ENCODE data around the gene CCDC63. TPM values are rescaled to one million over a fixed set of nuclear protein-coding genes. Genes with fewer than 3 reads are reported as not detected.

Gene CCDC63
- total RNA-seq, 1 experiment from 2014 or later: 0.98 TPM

DNA sequence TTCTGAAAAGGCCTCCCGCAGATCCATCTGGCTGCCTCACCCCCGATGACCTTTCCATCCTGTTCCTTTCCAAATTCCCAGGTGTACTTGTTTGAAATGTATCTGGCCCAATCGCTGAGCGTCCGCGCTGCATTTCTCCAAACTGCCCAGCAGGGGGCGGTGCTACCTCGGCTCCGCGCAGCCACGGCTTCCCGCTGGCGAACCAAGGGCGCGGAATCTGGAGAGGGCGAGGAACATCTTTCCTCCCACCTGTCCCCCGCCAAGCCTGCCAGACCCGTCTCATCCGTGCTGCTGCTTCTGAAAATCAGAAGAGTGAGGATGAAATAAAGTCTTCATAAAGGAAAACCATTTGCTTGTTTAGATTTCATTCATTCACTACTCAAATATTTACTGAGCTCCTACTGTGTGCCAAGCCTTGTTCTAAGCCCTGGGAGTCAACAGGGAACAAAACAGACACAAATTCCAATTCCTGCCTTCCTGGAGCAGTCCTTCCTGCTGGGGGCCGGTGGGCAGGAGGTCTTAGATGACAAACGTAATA, 90.4 kb downstream of the CCDC63 start (continued):
- TF ChIP-seq, protein P1, sequence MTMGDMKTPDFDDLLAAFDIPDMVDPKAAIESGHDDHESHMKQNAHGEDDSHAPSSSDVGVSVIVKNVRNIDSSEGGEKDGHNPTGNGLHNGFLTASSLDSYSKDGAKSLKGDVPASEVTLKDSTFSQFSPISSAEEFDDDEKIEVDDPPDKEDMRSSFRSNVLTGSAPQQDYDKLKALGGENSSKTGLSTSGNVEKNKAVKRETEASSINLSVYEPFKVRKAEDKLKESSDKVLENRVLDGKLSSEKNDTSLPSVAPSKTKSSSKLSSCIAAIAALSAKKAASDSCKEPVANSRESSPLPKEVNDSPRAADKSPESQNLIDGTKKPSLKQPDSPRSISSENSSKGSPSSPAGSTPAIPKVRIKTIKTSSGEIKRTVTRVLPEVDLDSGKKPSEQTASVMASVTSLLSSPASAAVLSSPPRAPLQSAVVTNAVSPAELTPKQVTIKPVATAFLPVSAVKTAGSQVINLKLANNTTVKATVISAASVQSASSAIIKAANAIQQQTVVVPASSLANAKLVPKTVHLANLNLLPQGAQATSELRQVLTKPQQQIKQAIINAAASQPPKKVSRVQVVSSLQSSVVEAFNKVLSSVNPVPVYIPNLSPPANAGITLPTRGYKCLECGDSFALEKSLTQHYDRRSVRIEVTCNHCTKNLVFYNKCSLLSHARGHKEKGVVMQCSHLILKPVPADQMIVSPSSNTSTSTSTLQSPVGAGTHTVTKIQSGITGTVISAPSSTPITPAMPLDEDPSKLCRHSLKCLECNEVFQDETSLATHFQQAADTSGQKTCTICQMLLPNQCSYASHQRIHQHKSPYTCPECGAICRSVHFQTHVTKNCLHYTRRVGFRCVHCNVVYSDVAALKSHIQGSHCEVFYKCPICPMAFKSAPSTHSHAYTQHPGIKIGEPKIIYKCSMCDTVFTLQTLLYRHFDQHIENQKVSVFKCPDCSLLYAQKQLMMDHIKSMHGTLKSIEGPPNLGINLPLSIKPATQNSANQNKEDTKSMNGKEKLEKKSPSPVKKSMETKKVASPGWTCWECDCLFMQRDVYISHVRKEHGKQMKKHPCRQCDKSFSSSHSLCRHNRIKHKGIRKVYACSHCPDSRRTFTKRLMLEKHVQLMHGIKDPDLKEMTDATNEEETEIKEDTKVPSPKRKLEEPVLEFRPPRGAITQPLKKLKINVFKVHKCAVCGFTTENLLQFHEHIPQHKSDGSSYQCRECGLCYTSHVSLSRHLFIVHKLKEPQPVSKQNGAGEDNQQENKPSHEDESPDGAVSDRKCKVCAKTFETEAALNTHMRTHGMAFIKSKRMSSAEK (CRISPR knock-in tag; IDR thresholded peaks at IDR 0.05; ENCODE audit: borderline replicate concordance): no peak
- TF ChIP-seq, protein P2, sequence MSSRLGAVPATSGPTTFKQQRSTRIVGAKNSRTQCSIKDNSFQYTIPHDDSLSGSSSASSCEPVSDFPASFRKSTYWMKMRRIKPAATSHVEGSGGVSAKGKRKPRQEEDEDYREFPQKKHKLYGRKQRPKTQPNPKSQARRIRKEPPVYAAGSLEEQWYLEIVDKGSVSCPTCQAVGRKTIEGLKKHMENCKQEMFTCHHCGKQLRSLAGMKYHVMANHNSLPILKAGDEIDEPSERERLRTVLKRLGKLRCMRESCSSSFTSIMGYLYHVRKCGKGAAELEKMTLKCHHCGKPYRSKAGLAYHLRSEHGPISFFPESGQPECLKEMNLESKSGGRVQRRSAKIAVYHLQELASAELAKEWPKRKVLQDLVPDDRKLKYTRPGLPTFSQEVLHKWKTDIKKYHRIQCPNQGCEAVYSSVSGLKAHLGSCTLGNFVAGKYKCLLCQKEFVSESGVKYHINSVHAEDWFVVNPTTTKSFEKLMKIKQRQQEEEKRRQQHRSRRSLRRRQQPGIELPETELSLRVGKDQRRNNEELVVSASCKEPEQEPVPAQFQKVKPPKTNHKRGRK (CRISPR knock-in tag; IDR thresholded peaks at IDR 0.05; ENCODE audit: borderline replicate concordance): no peak
- TF ChIP-seq, protein P3, sequence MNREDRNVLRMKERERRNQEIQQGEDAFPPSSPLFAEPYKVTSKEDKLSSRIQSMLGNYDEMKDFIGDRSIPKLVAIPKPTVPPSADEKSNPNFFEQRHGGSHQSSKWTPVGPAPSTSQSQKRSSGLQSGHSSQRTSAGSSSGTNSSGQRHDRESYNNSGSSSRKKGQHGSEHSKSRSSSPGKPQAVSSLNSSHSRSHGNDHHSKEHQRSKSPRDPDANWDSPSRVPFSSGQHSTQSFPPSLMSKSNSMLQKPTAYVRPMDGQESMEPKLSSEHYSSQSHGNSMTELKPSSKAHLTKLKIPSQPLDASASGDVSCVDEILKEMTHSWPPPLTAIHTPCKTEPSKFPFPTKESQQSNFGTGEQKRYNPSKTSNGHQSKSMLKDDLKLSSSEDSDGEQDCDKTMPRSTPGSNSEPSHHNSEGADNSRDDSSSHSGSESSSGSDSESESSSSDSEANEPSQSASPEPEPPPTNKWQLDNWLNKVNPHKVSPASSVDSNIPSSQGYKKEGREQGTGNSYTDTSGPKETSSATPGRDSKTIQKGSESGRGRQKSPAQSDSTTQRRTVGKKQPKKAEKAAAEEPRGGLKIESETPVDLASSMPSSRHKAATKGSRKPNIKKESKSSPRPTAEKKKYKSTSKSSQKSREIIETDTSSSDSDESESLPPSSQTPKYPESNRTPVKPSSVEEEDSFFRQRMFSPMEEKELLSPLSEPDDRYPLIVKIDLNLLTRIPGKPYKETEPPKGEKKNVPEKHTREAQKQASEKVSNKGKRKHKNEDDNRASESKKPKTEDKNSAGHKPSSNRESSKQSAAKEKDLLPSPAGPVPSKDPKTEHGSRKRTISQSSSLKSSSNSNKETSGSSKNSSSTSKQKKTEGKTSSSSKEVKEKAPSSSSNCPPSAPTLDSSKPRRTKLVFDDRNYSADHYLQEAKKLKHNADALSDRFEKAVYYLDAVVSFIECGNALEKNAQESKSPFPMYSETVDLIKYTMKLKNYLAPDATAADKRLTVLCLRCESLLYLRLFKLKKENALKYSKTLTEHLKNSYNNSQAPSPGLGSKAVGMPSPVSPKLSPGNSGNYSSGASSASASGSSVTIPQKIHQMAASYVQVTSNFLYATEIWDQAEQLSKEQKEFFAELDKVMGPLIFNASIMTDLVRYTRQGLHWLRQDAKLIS (CRISPR knock-in tag; IDR thresholded peaks at IDR 0.05; ENCODE audit: borderline replicate concordance): peak; percentile 73; the same call in 1 of the 2 replicates
- TF ChIP-seq ZNF423 (CRISPR knock-in tag; IDR thresholded peaks at IDR 0.05): peak; percentile 41
- no peak for TF ChIP-seq CBFB (CRISPR knock-in tag; IDR thresholded peaks at IDR 0.05; ENCODE audit: low read depth)
- TF ChIP-seq FOXP4 (CRISPR knock-in tag; IDR thresholded peaks at IDR 0.05): 0 out of 2 replicates have a peak, but pooled peaks have one; percentile 42

- TF ChIP-seq FOXJ3 (CRISPR knock-in tag; IDR thresholded peaks at IDR 0.05; ENCODE audit: borderline replicate concordance) (no peak), TP53 (CRISPR knock-in tag; IDR thresholded peaks at IDR 0.05) (no peak), FOXK1 (CRISPR knock-in tag; IDR thresholded peaks at IDR 0.05) (no peak), NFE2L1 (CRISPR knock-in tag; IDR thresholded peaks at IDR 0.05) (no peak), GTF2I (CRISPR knock-in tag; conservative IDR thresholded peaks at IDR 0.05) (0 out of 2 replicates have a peak, but pooled peaks have one; percentile 23)
- TF ChIP-seq, protein P4, sequence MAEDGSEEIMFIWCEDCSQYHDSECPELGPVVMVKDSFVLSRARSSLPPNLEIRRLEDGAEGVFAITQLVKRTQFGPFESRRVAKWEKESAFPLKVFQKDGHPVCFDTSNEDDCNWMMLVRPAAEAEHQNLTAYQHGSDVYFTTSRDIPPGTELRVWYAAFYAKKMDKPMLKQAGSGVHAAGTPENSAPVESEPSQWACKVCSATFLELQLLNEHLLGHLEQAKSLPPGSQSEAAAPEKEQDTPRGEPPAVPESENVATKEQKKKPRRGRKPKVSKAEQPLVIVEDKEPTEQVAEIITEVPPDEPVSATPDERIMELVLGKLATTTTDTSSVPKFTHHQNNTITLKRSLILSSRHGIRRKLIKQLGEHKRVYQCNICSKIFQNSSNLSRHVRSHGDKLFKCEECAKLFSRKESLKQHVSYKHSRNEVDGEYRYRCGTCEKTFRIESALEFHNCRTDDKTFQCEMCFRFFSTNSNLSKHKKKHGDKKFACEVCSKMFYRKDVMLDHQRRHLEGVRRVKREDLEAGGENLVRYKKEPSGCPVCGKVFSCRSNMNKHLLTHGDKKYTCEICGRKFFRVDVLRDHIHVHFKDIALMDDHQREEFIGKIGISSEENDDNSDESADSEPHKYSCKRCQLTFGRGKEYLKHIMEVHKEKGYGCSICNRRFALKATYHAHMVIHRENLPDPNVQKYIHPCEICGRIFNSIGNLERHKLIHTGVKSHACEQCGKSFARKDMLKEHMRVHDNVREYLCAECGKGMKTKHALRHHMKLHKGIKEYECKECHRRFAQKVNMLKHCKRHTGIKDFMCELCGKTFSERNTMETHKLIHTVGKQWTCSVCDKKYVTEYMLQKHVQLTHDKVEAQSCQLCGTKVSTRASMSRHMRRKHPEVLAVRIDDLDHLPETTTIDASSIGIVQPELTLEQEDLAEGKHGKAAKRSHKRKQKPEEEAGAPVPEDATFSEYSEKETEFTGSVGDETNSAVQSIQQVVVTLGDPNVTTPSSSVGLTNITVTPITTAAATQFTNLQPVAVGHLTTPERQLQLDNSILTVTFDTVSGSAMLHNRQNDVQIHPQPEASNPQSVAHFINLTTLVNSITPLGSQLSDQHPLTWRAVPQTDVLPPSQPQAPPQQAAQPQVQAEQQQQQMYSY (CRISPR knock-in tag; IDR thresholded peaks at IDR 0.05): no peak
- no peak overlapping the region for H3K27ac Mint-ChIP-seq
- H3K9me3 Mint-ChIP-seq: peaks cover 11% of the 10 kb centered on the region
- ATAC-seq: no peak
- no peak for DNase-seq (ENCODE audit: low spot score)
- ChIA-PET POLR2A (no interaction called here), CTCF (interaction anchor here (1.1 to 2.4 kb wide), 4 partner anchors 9 to 358 kb away, joined by 3 to 8 read pairs (median 6); no protein-coding TSS in a partner anchor)
- peaks cover 33% of the 10 kb centered on the region for H3K36me3 Mint-ChIP-seq
- no peak overlapping the region for H3K4me3 Mint-ChIP-seq
- H3K27me3 Mint-ChIP-seq (ENCODE audit: low read depth): peaks cover 16% of the 10 kb centered on the region
- H3K4me1 Mint-ChIP-seq: peaks cover 45% of the 10 kb centered on the region
These were observed 93.5 kb downstream of the CCDC63 start for GRCh38 chr12:110940296-110940695.
